Hepatocyte (in vitro differentiated cells): ENCODE measurements around the gene CSRP1. TPM values are rescaled to one million over a fixed set of nuclear protein-coding genes. Genes with fewer than 3 reads are reported as not detected.

Experiments
- DNase-seq: peaks from one replicate; pipeline ENCODE4 v3.0.0-alpha.2; 2016; ENCODE audit warnings: low spot score
- H2AFZ ChIP-seq: fragments of 200-600 bp; sonication (generic); 2 replicates; pipeline ENCODE4 v1.6.0; 2016; ENCODE audit warnings: antibody characterized with exemption, mild to moderate bottlenecking
- H3K27ac ChIP-seq: fragments of 200-600 bp; sonication (generic); 2 replicates; pipeline ENCODE4 v1.5.1; 2016; ENCODE audit warnings: mild to moderate bottlenecking
- H3K27me3 ChIP-seq: fragments of 200-600 bp; sonication (generic); 2 replicates; pipeline ENCODE4 v1.6.1; 2016
- H3K36me3 ChIP-seq: fragments of 200-600 bp; sonication (generic); replicated peaks from 2 replicates; pipeline ENCODE4 v1.5.1; 2016; ENCODE audit warnings: low read depth; ENCODE audit not compliant: insufficient read depth
- H3K4me1 ChIP-seq: fragments of 200-600 bp; sonication (generic); 2 replicates; pipeline ENCODE4 v1.5.1; 2016; ENCODE audit warnings: mild to moderate bottlenecking, moderate library complexity; ENCODE audit not compliant: insufficient read depth
- H3K4me2 ChIP-seq: fragments of 200-600 bp; sonication (generic); 2 replicates; pipeline ENCODE4 v1.6.0; 2016
- H3K4me3 ChIP-seq: fragments of 200-600 bp; sonication (generic); 2 replicates; pipeline ENCODE4 v1.5.1; 2016; ENCODE audit warnings: mild to moderate bottlenecking
- H3K79me2 ChIP-seq: fragments of 200-600 bp; sonication (generic); 2 replicates; pipeline ENCODE4 v1.6.0; 2017; ENCODE audit warnings: mild to moderate bottlenecking
- H3K9me2 ChIP-seq: fragments of 200-600 bp; sonication (generic); replicated peaks from 2 replicates; pipeline ENCODE4 v1.6.0; 2017; ENCODE audit warnings: mild to moderate bottlenecking; ENCODE audit not compliant: insufficient read depth
- H3K9me3 ChIP-seq: fragments of 200-600 bp; sonication (generic); 2 replicates; pipeline ENCODE4 v1.5.1; 2016; ENCODE audit warnings: low read depth, mild to moderate bottlenecking
- H4K20me1 ChIP-seq: fragments of 200-600 bp; sonication (generic); 2 replicates; pipeline ENCODE4 v1.6.0; 2016; ENCODE audit warnings: mild to moderate bottlenecking; ENCODE audit not compliant: insufficient read depth, poor library complexity, severe bottlenecking
- CTCF ChIP-seq: fragments of 200-600 bp; sonication (generic); IDR thresholded peaks from 2 replicates; pipeline ENCODE4 v1.5.1; 2016; ENCODE audit warnings: antibody characterized with exemption, mild to moderate bottlenecking; ENCODE audit not compliant: poor library complexity
- EZH2 ChIP-seq: fragments of 200-600 bp; sonication (generic); IDR thresholded peaks from 2 replicates; pipeline ENCODE4 v1.6.1; 2016; ENCODE audit warnings: antibody characterized with exemption, mild to moderate bottlenecking, borderline replicate concordance
- EZH2phosphoT487 ChIP-seq: fragments of 200-600 bp; sonication (generic); IDR thresholded peaks from one replicate; pipeline ENCODE4 v1.6.1; 2018; ENCODE audit warnings: antibody characterized with exemption, mild to moderate bottlenecking, low read depth, moderate library complexity; ENCODE audit not compliant: unreplicated experiment, severe bottlenecking
- WGBS: methylation state at CpG from one replicate; pipeline ENCODE4 v1.1.6; 2016; ENCODE audit warnings: low lambda C conversion rate; ENCODE audit errors: missing lambda C conversion rate; 5-methylcytosine and 5-hydroxymethylcytosine counted together
- polyA plus RNA-seq: library from polyadenylated mRNA; unstranded; fragments of >200 nt; fragmentation: Nextera tagmentation; extraction: Ambion mirVana; gene quantifications from 2 replicates; pipeline ENCODE4 v1.2.1, GENCODE V29; 2016
- total RNA-seq: library from RNA; depleted of rRNA; stranded (reverse); fragments of >200 nt; gene quantifications from 2 replicates; pipeline ENCODE4 v1.2.3, GENCODE V29; 2014

Gene CSRP1
- total and polyA plus RNA-seq, 2 experiments from 2014 or later = 50.9 to 76.0 TPM

GRCh38 chr1:201499795-201500669, 6.9 kb downstream of the CSRP1 start:
- no peaks in the 10 kb centered on the region for H3K9me2 ChIP-seq
- H3K4me1 ChIP-seq = peaks cover 59% of the 10 kb centered on the region
- H3K9me3 ChIP-seq = no peaks in the 10 kb centered on the region
- TF ChIP-seq EZH2 = no peak
- H3K79me2 ChIP-seq = peaks cover 3% of the 10 kb centered on the region
- WGBS = 89% methylated on average over 8 of the region's 8 CpGs
- no peaks in the 10 kb centered on the region for H4K20me1 ChIP-seq
- peak overlapping the region; percentile 17 for H3K4me2 ChIP-seq
- no peak for DNase-seq
- H2AFZ ChIP-seq = no peak overlapping the region
- peak overlapping the region; percentile 21 for H3K27ac ChIP-seq
- no peak overlapping the region for H3K4me3 ChIP-seq
- no peaks in the 10 kb centered on the region for H3K36me3 ChIP-seq
- no peaks in the 10 kb centered on the region for H3K27me3 ChIP-seq

- Histone ChIP-seq H3K27ac (no peak overlapping the region), H3K36me3 (no peaks in the 10 kb centered on the region), H3K4me1 (peaks cover 59% of the 10 kb centered on the region), H3K4me3 (no peak overlapping the region), H2AFZ (no peak overlapping the region), H3K27me3 (no peaks in the 10 kb centered on the region), H4K20me1 (no peaks in the 10 kb centered on the region), H3K9me2 (no peaks in the 10 kb centered on the region), H3K4me2 (no peak overlapping the region), H3K79me2 (peaks cover 3% of the 10 kb centered on the region), H3K9me3 (no peaks in the 10 kb centered on the region)
- no peak for TF ChIP-seq EZH2phosphoT487
- no peak for TF ChIP-seq CTCF
- TF ChIP-seq EZH2 = no peak
- WGBS = 98% methylated on average over 3 of the region's 3 CpGs
- no peak for DNase-seq
Observed at GRCh38 chr1:201499191-201499590, 7.7 kb downstream of the CSRP1 start.

GRCh38 chr1:201498621-201499020, 8.3 kb downstream of the CSRP1 start:
- no peak for DNase-seq
- Histone ChIP-seq H3K27ac (no peak overlapping the region), H3K4me1 (peaks cover 59% of the 10 kb centered on the region), H3K4me2 (no peak overlapping the region), H3K36me3 (no peaks in the 10 kb centered on the region), H2AFZ (no peak overlapping the region), H3K9me2 (no peaks in the 10 kb centered on the region), H3K27me3 (no peaks in the 10 kb centered on the region), H3K79me2 (peaks cover 3% of the 10 kb centered on the region), H3K4me3 (no peak overlapping the region), H3K9me3 (no peaks in the 10 kb centered on the region), H4K20me1 (no peaks in the 10 kb centered on the region)
- no peak for TF ChIP-seq EZH2phosphoT487
- no peak for TF ChIP-seq CTCF
- TF ChIP-seq EZH2 = no peak
- WGBS = 87% methylated on average over 8 of the region's 8 CpGs

GRCh38 chr1:201497935-201498509, 8.9 kb downstream of the CSRP1 start:
- Histone ChIP-seq H3K79me2 (peaks cover 3% of the 10 kb centered on the region), H3K9me3 (no peaks in the 10 kb centered on the region), H3K27ac (no peak overlapping the region), H3K4me2 (no peak overlapping the region), H3K9me2 (no peaks in the 10 kb centered on the region), H3K4me1 (peaks cover 58% of the 10 kb centered on the region), H4K20me1 (no peaks in the 10 kb centered on the region), H3K4me3 (no peak overlapping the region), H2AFZ (no peak overlapping the region), H3K36me3 (no peaks in the 10 kb centered on the region), H3K27me3 (no peaks in the 10 kb centered on the region)
- 99% methylated on average over 16 of the region's 16 CpGs for WGBS
- no peak for DNase-seq
- TF ChIP-seq CTCF (no peak), EZH2phosphoT487 (no peak), EZH2 (no peak)
